Left kidney (tissue), 2 donors: ENCODE results near the gene MX1. TPM values are rescaled to one million over a fixed set of nuclear protein-coding genes. Genes with fewer than 3 reads are reported as not detected.

Experiments used
- DNase-seq: peaks from one replicate; pipeline ENCODE4 v3.0.0-alpha.2; 2013
- polyA plus RNA-seq: library from polyadenylated mRNA; unstranded; fragments of 120-200 nt; gene quantifications from one replicate; pipeline ENCODE4 v1.2.1, GENCODE V29; 2013; ENCODE audit not compliant: insufficient read length

The MX1 gene
- polyA plus RNA-seq, 1 donor: 8.4 TPM

- DNase-seq: peak; percentile 64
Measured at GRCh38 chr21:41460578-41461527, 34.8 kb downstream of the MX1 start.

- DNase-seq: no peak
Measured at GRCh38 chr21:41465176-41465781, 39.2 kb downstream of the MX1 start.

- DNase-seq: no peak
Measured at GRCh38 chr21:41466024-41466820, 40.2 kb downstream of the MX1 start.

- no peak for DNase-seq
Measured at GRCh38 chr21:41470054-41470453, 44.0 kb downstream of the MX1 start.

GRCh38 chr21:41472753-41473548 lies 46.9 kb downstream of the MX1 start:
- no peak for DNase-seq

GRCh38 chr21:41475714-41476420 lies 49.8 kb downstream of the MX1 start:
- DNase-seq: no peak

- no peak for DNase-seq
Measured at GRCh38 chr21:41477641-41478318, 51.7 kb downstream of the MX1 start.

- DNase-seq: no peak
Measured at GRCh38 chr21:41478319-41479177, 52.5 kb downstream of the MX1 start.

GRCh38 chr21:41479686-41480085 lies 53.6 kb downstream of the MX1 start:
- DNase-seq: no peak

GRCh38 chr21:41480086-41480690 lies 54.1 kb downstream of the MX1 start:
- DNase-seq: no peak

GRCh38 chr21:41481191-41481590 lies 55.2 kb downstream of the MX1 start:
- DNase-seq: no peak

GRCh38 chr21:41482301-41482700 lies 56.3 kb downstream of the MX1 start:
- DNase-seq: no peak

- no peak for DNase-seq
Measured at GRCh38 chr21:41482980-41483379, 56.9 kb downstream of the MX1 start.

GRCh38 chr21:41483415-41483814 lies 57.4 kb downstream of the MX1 start:
- DNase-seq: no peak

- DNase-seq: no peak
Measured at GRCh38 chr21:41483973-41484372, 57.9 kb downstream of the MX1 start.

GRCh38 chr21:41487082-41487481 lies 61.0 kb downstream of the MX1 start:
- no peak for DNase-seq

GRCh38 chr21:41488080-41488479 lies 62.0 kb downstream of the MX1 start:
- DNase-seq: no peak

GRCh38 chr21:41489329-41489728 lies 63.3 kb downstream of the MX1 start:
- DNase-seq: no peak

GRCh38 chr21:41490330-41490729 lies 64.3 kb downstream of the MX1 start:
- no peak for DNase-seq
